Mesenchymal stem cell (in vitro differentiated cells and primary cell): ENCODE data around the gene LGALS8.

ENCODE experiments used
- DNase-seq: peaks from one replicate; pipeline ENCODE4 v3.0.0-alpha.2; 2013
- H2AFZ ChIP-seq: one replicate; pipeline ENCODE4 v1.6.1; 2013; ENCODE audit warnings: low read depth, mild to moderate bottlenecking, control low read depth, inconsistent platforms, low read length, moderate library complexity
- H2AK5ac ChIP-seq: 2 replicates; pipeline ENCODE4 v1.6.1; 2013; ENCODE audit warnings: low read length, moderate library complexity, mild to moderate bottlenecking, inconsistent platforms; ENCODE audit not compliant: severe bottlenecking
- H2BK120ac ChIP-seq: one replicate; pipeline ENCODE4 v1.6.1; 2013; ENCODE audit warnings: low read depth, mild to moderate bottlenecking, inconsistent platforms, low read length, moderate library complexity
- H2BK12ac ChIP-seq, 2 experiments: one replicate each; pipeline ENCODE4 v1.6.1; 2013; ENCODE audit warnings: inconsistent platforms in 2 of 2, low read length in 2 of 2, mild to moderate bottlenecking in 2 of 2, moderate library complexity in 2 of 2, control low read depth in 1 of 2
- H2BK15ac ChIP-seq: one replicate; pipeline ENCODE4 v1.6.1; 2013; ENCODE audit warnings: mild to moderate bottlenecking, low read depth, inconsistent platforms; ENCODE audit not compliant: poor library complexity, severe bottlenecking
- H2BK5ac ChIP-seq: 2 replicates; pipeline ENCODE4 v1.6.1; 2013; ENCODE audit warnings: low read depth, mild to moderate bottlenecking, low read length, control low read depth, inconsistent platforms; ENCODE audit not compliant: poor library complexity, severe bottlenecking
- H3K14ac ChIP-seq, 2 experiments: one replicate each; pipeline ENCODE4 v1.6.1; 2013; ENCODE audit warnings: inconsistent platforms in 2 of 2, low read length in 2 of 2, control low read depth in 1 of 2, mild to moderate bottlenecking in 1 of 2, moderate library complexity in 1 of 2
- H3K18ac ChIP-seq, 2 experiments: one replicate each; pipeline ENCODE4 v1.6.1; 2013; ENCODE audit warnings: inconsistent platforms in 2 of 2, low read length in 2 of 2, control low read depth in 1 of 2, low read depth in 1 of 2, mild to moderate bottlenecking in 1 of 2
- H3K23ac ChIP-seq, 2 experiments: one replicate each; pipeline ENCODE4 v1.6.1; 2013; ENCODE audit warnings: inconsistent platforms in 2 of 2, low read length in 2 of 2, mild to moderate bottlenecking in 2 of 2, moderate library complexity in 2 of 2, control low read depth in 1 of 2
- H3K27ac ChIP-seq: 2 replicates; pipeline ENCODE4 v1.5.1; 2013; ENCODE audit warnings: mild to moderate bottlenecking, moderate library complexity, low read length, control low read depth, inconsistent platforms; ENCODE audit not compliant: poor library complexity, severe bottlenecking
- H3K27me3 ChIP-seq, 2 experiments: 2 replicates each; pipeline versions ENCODE4 v1.6.1 to v1.7.0; 2013; ENCODE audit warnings: low read length in 2 of 2, mild to moderate bottlenecking in 2 of 2, moderate library complexity in 2 of 2, control low read depth in 1 of 2, inconsistent platforms in 1 of 2; ENCODE audit not compliant: control insufficient read depth in 1 of 2, insufficient read depth in 1 of 2
- H3K36me3 ChIP-seq, 2 experiments: 2 replicates each; pipeline versions ENCODE4 v1.6.1 to v1.7.0; 2013; ENCODE audit warnings: low read length in 2 of 2, control low read depth in 1 of 2, inconsistent platforms in 1 of 2, low read depth in 1 of 2, mild to moderate bottlenecking in 1 of 2; ENCODE audit not compliant: insufficient read depth in 2 of 2, control insufficient read depth in 1 of 2
- H3K4ac ChIP-seq, 2 experiments: one replicate each; pipeline ENCODE4 v1.6.1; 2013; ENCODE audit warnings: inconsistent platforms in 2 of 2, low read length in 2 of 2, mild to moderate bottlenecking in 2 of 2, moderate library complexity in 2 of 2, control low read depth in 1 of 2, low read depth in 1 of 2
- H3K4me1 ChIP-seq: 2 replicates; pipeline ENCODE4 v1.6.1; 2013; ENCODE audit warnings: low read depth, low read length, control low read depth; ENCODE audit not compliant: control insufficient read depth, insufficient read depth
- H3K4me2 ChIP-seq: 2 replicates; pipeline ENCODE4 v1.6.1; 2013; ENCODE audit warnings: low read length, mild to moderate bottlenecking, inconsistent platforms; ENCODE audit not compliant: poor library complexity, severe bottlenecking
- H3K4me3 ChIP-seq, 2 experiments: 2 replicates each; pipeline versions ENCODE4 v1.5.1 to v1.7.0; 2013; ENCODE audit warnings: low read length in 2 of 2, mild to moderate bottlenecking in 2 of 2, control low read depth in 1 of 2, low read depth in 1 of 2; ENCODE audit not compliant: insufficient read depth in 1 of 2
- H3K79me1 ChIP-seq: replicated peaks from 2 replicates; pipeline ENCODE4 v1.6.1; 2013; ENCODE audit warnings: mild to moderate bottlenecking, control low read depth, low read length, inconsistent platforms; ENCODE audit not compliant: poor library complexity, severe bottlenecking
- H3K9ac ChIP-seq: 2 replicates; pipeline ENCODE4 v1.7.0; 2013; ENCODE audit warnings: mild to moderate bottlenecking, low read length, moderate library complexity
- H3K9me3 ChIP-seq: 2 replicates; pipeline ENCODE4 v1.7.0; 2013; ENCODE audit warnings: mild to moderate bottlenecking, low read length; ENCODE audit not compliant: control insufficient read depth
- H4K8ac ChIP-seq: one replicate; pipeline ENCODE4 v1.6.1; 2013; ENCODE audit warnings: inconsistent platforms, mild to moderate bottlenecking, low read length, moderate library complexity
- H4K91ac ChIP-seq: one replicate; pipeline ENCODE4 v1.6.1; 2013; ENCODE audit warnings: mild to moderate bottlenecking, low read length, inconsistent platforms
- WGBS: methylation state at CpG from one replicate; pipeline ENCODE4 v1.1.7; 2013; ENCODE audit warnings: mixed read lengths; 5-methylcytosine and 5-hydroxymethylcytosine counted together

Gene LGALS8

DNA sequence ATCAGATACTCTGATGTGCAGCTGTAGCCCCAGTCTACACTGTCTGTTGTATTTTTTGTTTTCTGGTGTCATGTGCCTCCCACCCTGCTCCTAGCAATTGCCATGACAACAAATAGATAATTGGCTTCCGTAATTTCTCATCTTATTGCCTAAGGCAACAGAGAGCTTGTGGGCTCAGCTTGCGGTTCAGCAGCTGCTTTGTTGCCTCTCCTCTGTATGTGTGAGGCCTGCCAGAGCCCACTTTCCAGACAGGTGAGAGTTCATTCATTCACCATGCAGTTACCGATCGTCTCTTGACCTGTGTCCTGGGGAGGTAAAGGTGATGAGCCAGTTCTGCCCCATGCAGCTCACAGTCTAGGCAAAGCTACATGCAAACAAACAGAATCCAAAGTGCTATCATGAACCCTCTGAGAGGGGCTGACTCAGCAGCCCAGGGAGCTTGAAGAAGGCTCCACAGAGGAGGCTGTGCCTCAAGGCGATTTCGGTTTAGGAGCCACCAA lies 11.9 kb downstream of the LGALS8 start:
- Histone ChIP-seq H3K4me1 (peaks cover 8% of the 10 kb centered on the region), H3K14ac (no peak overlapping the region), H2BK12ac (no peak overlapping the region), H3K79me1 (peaks cover 28% of the 10 kb centered on the region), H2AFZ (no peak overlapping the region), H2AK5ac (no peak overlapping the region), H3K9ac (no peak overlapping the region), H3K18ac (no peak overlapping the region), H2BK15ac (no peak overlapping the region), H3K4ac (no peak overlapping the region), H3K27ac (no peak overlapping the region), H3K27me3 (no peaks in the 10 kb centered on the region), H3K9me3 (no peaks in the 10 kb centered on the region), H4K91ac (no peak overlapping the region), H3K4me2 (no peak overlapping the region), H2BK5ac (no peak overlapping the region), H3K4me3 (no peak overlapping the region), H3K23ac (no peak overlapping the region), H2BK120ac (no peak overlapping the region), H4K8ac (no peak overlapping the region), H3K36me3 (peaks cover 37 to 46% of the 10 kb centered on the region in 2 experiments)
- no peak for DNase-seq
- 97% methylated on average over 6 of the region's 6 CpGs for WGBS

DNA sequence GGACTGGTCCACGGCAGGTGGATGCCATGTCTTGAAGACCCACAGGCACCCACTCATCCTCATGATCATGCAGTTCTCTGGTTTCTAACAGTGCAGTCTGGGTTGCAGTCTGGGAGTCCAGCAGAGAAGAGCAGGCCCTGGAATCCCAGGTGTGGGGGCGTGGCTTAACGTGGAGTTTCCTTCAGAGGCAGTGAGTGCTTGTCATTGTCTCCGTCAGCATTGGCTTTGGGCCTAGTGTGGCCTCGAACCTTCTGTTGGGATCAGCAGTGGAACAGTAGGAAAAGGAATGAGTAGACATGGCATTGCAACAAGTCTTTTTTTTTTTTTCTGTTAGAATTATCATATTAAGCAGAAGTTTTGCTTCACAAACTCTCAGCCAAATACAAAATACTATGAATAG lies 12.8 kb downstream of the LGALS8 start:
- H3K18ac ChIP-seq = no peak overlapping the region
- DNase-seq = no peak
- no peak overlapping the region for H4K8ac ChIP-seq

DNA sequence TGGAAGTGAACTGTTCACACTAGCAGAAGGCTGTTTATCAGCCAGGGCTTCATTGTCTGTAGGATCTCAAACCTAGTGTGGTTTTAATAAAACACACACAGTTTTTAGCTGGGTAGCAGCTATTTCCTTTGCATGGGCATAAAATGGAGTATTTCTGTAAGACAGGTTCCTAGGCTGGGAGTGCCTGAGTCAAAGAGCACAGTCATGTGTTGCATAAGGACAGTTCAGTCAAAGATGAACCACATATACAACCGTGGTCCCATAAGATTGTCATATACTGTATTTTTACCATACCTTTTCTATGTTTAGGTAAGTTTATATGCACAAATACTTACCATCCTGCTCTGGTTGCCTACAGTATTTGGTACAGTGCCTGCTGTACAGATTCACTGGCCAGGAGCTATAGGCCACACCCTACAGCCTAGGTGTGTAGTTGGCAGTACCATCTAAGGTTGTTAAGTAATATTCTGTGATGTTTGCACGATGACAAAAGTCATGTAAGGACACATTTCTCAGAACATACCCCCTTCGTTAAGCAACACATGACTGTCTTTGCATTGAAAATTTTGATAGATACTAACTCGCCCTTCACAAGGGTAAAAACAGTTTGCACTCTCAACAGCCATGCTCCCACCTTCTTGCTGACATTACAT lies 17.2 kb downstream of the LGALS8 start:
- Histone ChIP-seq H3K4me3 (no peak overlapping the region), H3K79me1 (peaks cover 32% of the 10 kb centered on the region), H3K14ac (no peak overlapping the region), H2BK120ac (no peak overlapping the region), H3K9ac (no peak overlapping the region), H3K27ac (no peak overlapping the region), H3K4me2 (no peak overlapping the region), H2BK5ac (no peak overlapping the region), H2BK15ac (no peak overlapping the region), H3K36me3 (peaks cover 50 to 83% of the 10 kb centered on the region in 2 experiments), H3K23ac (no peak overlapping the region), H3K4ac (no peak overlapping the region), H4K8ac (no peak overlapping the region), H2BK12ac (no peak overlapping the region), H3K4me1 (peaks cover 2% of the 10 kb centered on the region), H2AFZ (no peak overlapping the region), H3K18ac (no peak overlapping the region), H3K27me3 (no peaks in the 10 kb centered on the region), H4K91ac (no peak overlapping the region), H3K9me3 (no peaks in the 10 kb centered on the region), H2AK5ac (no peak overlapping the region)
- 92% methylated on average over 3 of the region's 4 CpGs for WGBS
- no peak for DNase-seq

More for the DNA sequence above, 12.8 kb downstream of the LGALS8 start:
- Histone ChIP-seq H3K36me3 (peaks cover 37 to 52% of the 10 kb centered on the region in 2 experiments), H2BK120ac (no peak overlapping the region), H3K4me2 (no peak overlapping the region), H4K91ac (no peak overlapping the region), H2BK15ac (no peak overlapping the region), H3K4me1 (peaks cover 8% of the 10 kb centered on the region), H3K23ac (no peak overlapping the region), H3K4ac (no peak overlapping the region), H2BK12ac (no peak overlapping the region), H3K27me3 (no peaks in the 10 kb centered on the region), H2AFZ (no peak overlapping the region), H2AK5ac (no peak overlapping the region), H3K14ac (no peak overlapping the region), H3K9me3 (no peaks in the 10 kb centered on the region), H3K4me3 (no peak overlapping the region), H3K79me1 (peaks cover 28% of the 10 kb centered on the region), H2BK5ac (no peak overlapping the region), H3K9ac (no peak overlapping the region), H3K27ac (no peak overlapping the region)
- 96% methylated on average over 4 of the region's 5 CpGs for WGBS

DNA sequence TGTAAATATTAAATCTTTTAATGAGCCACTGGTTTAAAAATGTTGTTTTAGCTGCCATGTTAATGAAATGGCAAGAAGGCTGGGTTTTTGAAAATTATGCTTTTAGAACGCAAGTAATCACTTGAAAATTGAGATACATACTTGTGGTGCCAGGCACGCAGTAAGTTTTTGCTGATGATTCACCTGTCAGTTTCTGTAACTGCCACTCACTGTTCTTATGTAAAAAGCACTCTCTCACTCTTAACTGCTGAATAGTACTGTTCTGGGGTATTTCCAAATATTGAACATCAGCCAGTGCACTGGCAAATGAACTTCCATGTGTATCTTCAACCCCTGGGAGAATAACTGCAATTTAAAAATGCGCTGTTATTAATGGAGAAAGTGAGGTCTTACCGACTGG lies 17.9 kb downstream of the LGALS8 start:
- H3K4me2 ChIP-seq = no peak overlapping the region
- no peak overlapping the region for H2BK5ac ChIP-seq
- H4K8ac ChIP-seq = no peak overlapping the region
- H3K18ac ChIP-seq = no peak overlapping the region
- DNase-seq = no peak
- no peaks in the 10 kb centered on the region for H3K9me3 ChIP-seq
- no peak overlapping the region for H3K23ac ChIP-seq
- H3K36me3 ChIP-seq = peaks cover 42 to 86% of the 10 kb centered on the region in 2 experiments
- H3K14ac ChIP-seq = no peak overlapping the region
- no peak overlapping the region for H2BK15ac ChIP-seq
- no peak overlapping the region for H4K91ac ChIP-seq
- no peak overlapping the region for H3K4ac ChIP-seq
- H2BK120ac ChIP-seq = no peak overlapping the region
- H2AK5ac ChIP-seq = no peak overlapping the region
- H3K9ac ChIP-seq = no peak overlapping the region
- H3K27ac ChIP-seq = no peak overlapping the region
- WGBS = 98% methylated on average over 4 of the region's 4 CpGs
- no peak overlapping the region for H2BK12ac ChIP-seq
- no peaks in the 10 kb centered on the region for H3K27me3 ChIP-seq
- H3K79me1 ChIP-seq = peaks cover 32% of the 10 kb centered on the region
- peaks cover 2% of the 10 kb centered on the region for H3K4me1 ChIP-seq
- H3K4me3 ChIP-seq = no peak overlapping the region
- no peak overlapping the region for H2AFZ ChIP-seq
